HepG2 (cell line): ENCODE data around the gene PIEZO2. TPM values are rescaled to one million over a fixed set of nuclear protein-coding genes. Genes with fewer than 3 reads are reported as not detected.

Experiments used
- ATAC-seq: fragments of 200-7000 bp; cut with Tn5 transposase; 3 replicates; pipeline ENCODE4 v1.9.1; 2020; ENCODE audit warnings: mild to moderate bottlenecking, moderate library complexity
- BruUV-seq: library from RNA; stranded (reverse); fragments of 400-500 nt; replicated peaks from 2 replicates; lab custom pipeline; 2021; lab: Mats Ljungman, UMichigan
- CTCF ChIA-PET: fragments of 300-600 bp; formaldehyde crosslinking; extraction: SDS; loops from one replicate; lab custom pipeline; 2021; ENCODE audit warnings: low total read pairs, inconsistent platforms, low intra/inter-chr PET ratio; lab: Yijun Ruan, JAX
- POLR2A ChIA-PET: fragments of 350-600 bp; sonication (Branson Sonifier 250); formaldehyde crosslinking; loops from one replicate; lab custom pipeline; 2020; ENCODE audit warnings: antibody characterized with exemption, inconsistent platforms; lab: Yijun Ruan, JAX
- DNase-seq: peaks from one replicate; pipeline ENCODE4 v3.0.0-alpha.2; 2015; ENCODE audit warnings: low spot score
- FAIRE-seq: peaks from 3 replicates; lab custom pipeline; 2011; peaks lifted over from hg19 to GRCh38; lab: Jason Lieb, UNC
- H2AFZ ChIP-seq: one replicate; pipeline ENCODE4 v1.6.1; 2011; ENCODE audit warnings: low read length, inconsistent platforms
- H3K27ac ChIP-seq: fragments of 300-600 bp; 3 replicates; pipeline ENCODE4 v1.8.0; 2011; ENCODE audit warnings: mixed run types, mild to moderate bottlenecking, mixed read lengths, low read length, inconsistent platforms; ENCODE audit not compliant: insufficient read depth; ENCODE audit errors: extremely low read length
- H3K27me3 ChIP-seq, 2 experiments: fragments of 200-600 bp in 1 of 2; 2 replicates in 1 of 2; 3 replicates in 1 of 2; pipeline versions ENCODE4 v1.6.0 to v1.8.0; 2011; ENCODE audit warnings: low read length in 2 of 2, mild to moderate bottlenecking in 2 of 2, moderate library complexity in 2 of 2, inconsistent platforms in 1 of 2; ENCODE audit not compliant: insufficient read depth in 2 of 2, control insufficient read depth in 1 of 2
- H3K36me3 ChIP-seq, 2 experiments: fragments of 200-600 bp in 1 of 2; replicated peaks in 1 of 2; 2 replicates in 1 of 2; 3 replicates in 1 of 2; pipeline versions ENCODE4 v1.5.1 to v1.8.0; 2011; ENCODE audit warnings: low read length in 2 of 2, inconsistent platforms in 1 of 2; ENCODE audit not compliant: insufficient read depth in 2 of 2, control insufficient read depth in 1 of 2
- H3K4me1 ChIP-seq: 2 replicates; pipeline ENCODE4 v1.5.1; 2012; ENCODE audit warnings: low read length, inconsistent platforms; ENCODE audit not compliant: insufficient read depth
- H3K4me2 ChIP-seq: 2 replicates; pipeline ENCODE4 v1.6.0; 2011; ENCODE audit warnings: low read depth, low read length, inconsistent platforms
- H3K4me3 ChIP-seq, 3 experiments: fragments of 200-600 bp in 1 of 3; sonication (generic), shearing (Covaris generic) in 1 of 3; replicated peaks in 1 of 3; 2 replicates each; pipeline ENCODE4 v1.5.1; 2011 to 2016; ENCODE audit warnings: low read length in 3 of 3, inconsistent platforms in 2 of 3, low read depth in 2 of 3, mild to moderate bottlenecking in 2 of 3, control low read depth in 1 of 3, mixed read lengths in 1 of 3; ENCODE audit not compliant: insufficient read depth in 1 of 3
- H3K79me2 ChIP-seq: one replicate; pipeline ENCODE4 v1.6.1; 2011; ENCODE audit warnings: low read length, inconsistent platforms; ENCODE audit not compliant: insufficient read depth
- H3K9ac ChIP-seq: 2 replicates; pipeline ENCODE4 v1.6.0; 2011; ENCODE audit warnings: mild to moderate bottlenecking, low read depth, low read length, inconsistent platforms; ENCODE audit not compliant: insufficient read depth
- H3K9me3 ChIP-seq: 2 replicates; pipeline ENCODE4 v1.5.1; 2012; ENCODE audit warnings: mild to moderate bottlenecking, low read length
- H4K20me1 ChIP-seq: 2 replicates; pipeline ENCODE4 v1.6.0; 2011; ENCODE audit warnings: inconsistent platforms, mild to moderate bottlenecking, low read length, moderate library complexity; ENCODE audit not compliant: insufficient read depth
- AFF4 ChIP-seq: sonication (generic); formaldehyde crosslinking; IDR thresholded peaks from 2 replicates; pipeline ENCODE4 v1.4.0; 2020; ENCODE audit warnings: missing genetic modification reagents
- CREB1 ChIP-seq, 2 experiments: fragments of 450-650 bp in 1 of 2; IDR thresholded peaks; 2 replicates each; pipeline ENCODE4 v1.6.1; 2016 to 2017; ENCODE audit warnings: control low read depth in 1 of 2, mild to moderate bottlenecking in 1 of 2, missing compliant biosample characterization in 1 of 2, missing genetic modification characterization in 1 of 2
- HHEX ChIP-seq: IDR thresholded peaks from 2 replicates; pipeline ENCODE4 v1.6.1; 2016; ENCODE audit warnings: control low read depth
- KDM5B ChIP-seq: sonication (generic); formaldehyde crosslinking; IDR thresholded peaks from 2 replicates; pipeline ENCODE4 v1.4.0; 2020; ENCODE audit warnings: missing genetic modification reagents, mild to moderate bottlenecking, borderline replicate concordance
- SOX6 ChIP-seq, 2 experiments: fragments of 450-650 bp in 1 of 2; sonication (generic) in 1 of 2; formaldehyde crosslinking in 1 of 2; IDR thresholded peaks; 2 replicates each; pipeline versions ENCODE4 v1.4.0 to v1.6.1; 2017 to 2020; ENCODE audit warnings: antibody characterized with exemption in 1 of 2, mild to moderate bottlenecking in 1 of 2, missing genetic modification reagents in 1 of 2
- ZNF24 ChIP-seq: fragments of 450-650 bp; IDR thresholded peaks from 2 replicates; pipeline ENCODE4 v1.6.1; 2017; ENCODE audit warnings: antibody characterized with exemption, mild to moderate bottlenecking
- ZNF280B ChIP-seq: sonication (generic); formaldehyde crosslinking; IDR thresholded peaks from 2 replicates; pipeline ENCODE4 v1.5.0; 2020; ENCODE audit warnings: missing genetic modification reagents, mild to moderate bottlenecking, borderline replicate concordance
- WGBS: methylation state at CpG from one replicate; pipeline ENCODE4 v1.1.6; 2017; ENCODE audit warnings: low lambda C conversion rate; 5-methylcytosine and 5-hydroxymethylcytosine counted together
- in situ Hi-C: cut with HindIII; loops from 2 replicates; pipeline ENCODE4 v1.10.0; 2017; ENCODE audit warnings: low pct_unique_long_range_greater_than_20kb; ENCODE audit not compliant: extremely low pct_ligation_motif_present
- intact Hi-C: fragments of 100-400 bp; cut with micrococcal nuclease; formaldehyde crosslinking; loops from one replicate; pipeline ENCODE4 v1.10.0; 2022; ENCODE audit not compliant: unreplicated experiment
- polyA plus RNA-seq, 8 experiments: library from polyadenylated mRNA; depleted of rRNA in 3 of 8; stranded (reverse) in 7 of 8; unstranded in 1 of 8; fragments of >200 nt; fragmentation: Illumina TruSeq in 4 of 8; extraction: Trizol in 4 of 8; gene quantifications; 2 replicates each; pipeline versions ENCODE4 v1.2.1 to v1.2.3, GENCODE V29; 2011 to 2016; ENCODE audit warnings: low read depth in 4 of 8, missing spikeins in 1 of 8, mixed read lengths in 1 of 8; ENCODE audit not compliant: insufficient read depth in 1 of 8
- total RNA-seq, 5 experiments: library from RNA; depleted of rRNA; stranded (reverse); fragments of >200 nt; fragmentation: Illumina TruSeq; extraction: Trizol; gene quantifications; 2 replicates each; pipeline ENCODE4 v1.2.3, GENCODE V29; 2016; ENCODE audit warnings: low read depth in 1 of 5

Gene PIEZO2
- total and polyA plus RNA-seq, 2 of the 13 experiments (the other 11 are each of a cell fraction or from before 2014, with no cell fraction given), result 15.2 to 27.2 TPM

- Histone ChIP-seq H3K27ac (no peak overlapping the region), H3K9ac (no peak overlapping the region), H2AFZ (no peak overlapping the region), H3K9me3 (no peaks in the 10 kb centered on the region), H3K4me3 (no peak overlapping the region), H3K4me2 (no peak overlapping the region), H3K36me3 (peaks cover 2 to 14% of the 10 kb centered on the region in 2 experiments; a peak in 1 of 5 replicates), H3K79me2 (no peaks in the 10 kb centered on the region), H3K4me1 (no peaks in the 10 kb centered on the region), H4K20me1 (no peaks in the 10 kb centered on the region), H3K27me3 (no peaks in the 10 kb centered on the region)
- DNase-seq (no peak), FAIRE-seq (no peak), ATAC-seq (no peak)
- no peak for TF ChIP-seq KDM5B (CRISPR knock-in tag)
- intact Hi-C loops (no loop called here), in situ Hi-C loops (no loop called here)
- 85% methylated on average over 6 of the region's 6 CpGs for WGBS
- no TSS peak for BruUV-seq
- ChIA-PET CTCF (no interaction called here), POLR2A (no interaction called here)
These were observed 391.4 kb downstream of the PIEZO2 start for GRCh38 chr18:10757946-10758345.

GRCh38 chr18:10757349-10757748 is 392.0 kb downstream of the PIEZO2 start:
- FAIRE-seq (no peak), DNase-seq (no peak)
- 0 out of 5 replicates have a peak, but pooled peaks cover 0 to 14% of the 10 kb centered on the region in 2 experiments for H3K36me3 ChIP-seq
- POLR2A ChIA-PET, result no interaction called here
- H2AFZ ChIP-seq, result no peak overlapping the region
- H4K20me1 ChIP-seq, result no peaks in the 10 kb centered on the region
- intact Hi-C loops, result no loop called here
- in situ Hi-C loops, result no loop called here
- H3K79me2 ChIP-seq, result no peaks in the 10 kb centered on the region
- BruUV-seq, result no TSS peak
- H3K4me1 ChIP-seq, result no peaks in the 10 kb centered on the region
- H3K9me3 ChIP-seq, result no peaks in the 10 kb centered on the region
- no peak overlapping the region for H3K4me2 ChIP-seq
- CTCF ChIA-PET, result no interaction called here
- no peak overlapping the region for H3K27ac ChIP-seq
- no peak for TF ChIP-seq CREB1 (IDR thresholded peaks at IDR 0.05)
- TF ChIP-seq CREB1 (CRISPR knock-in tag; IDR thresholded peaks at IDR 0.05), result no peak
- no peak for TF ChIP-seq SOX6 (IDR thresholded peaks at IDR 0.05)
- no peak for TF ChIP-seq SOX6 (CRISPR knock-in tag; IDR thresholded peaks at IDR 0.05)
- no peak for TF ChIP-seq HHEX (CRISPR knock-in tag)
- no peak for TF ChIP-seq AFF4 (CRISPR knock-in tag)
- TF ChIP-seq ZNF24, result no peak
- TF ChIP-seq ZNF280B (CRISPR knock-in tag), result no peak
- TF ChIP-seq, all 625 proteins: peak for 0
- H3K27me3 ChIP-seq, result no peaks in the 10 kb centered on the region
- ATAC-seq, result no peak
- no peak overlapping the region for H3K4me3 ChIP-seq
- H3K9ac ChIP-seq, result no peak overlapping the region
